ENCODE measurements around the gene MXI1. TPM values are rescaled to one million over a fixed set of nuclear protein-coding genes. Genes with fewer than 3 reads are reported as not detected.
A peak's percentile ranks its signal among the peaks of the same experiment; 100 is the strongest.
"Not testable (repeated sequence)": the region's sequence is repeated elsewhere in the genome, so short reads cannot be mapped to it uniquely, and the experiment has no call there.

The MXI1 gene
- total and polyA plus RNA-seq, 10 donors, result 6.8 to 49.4 (median 19.4) TPM

DNA sequence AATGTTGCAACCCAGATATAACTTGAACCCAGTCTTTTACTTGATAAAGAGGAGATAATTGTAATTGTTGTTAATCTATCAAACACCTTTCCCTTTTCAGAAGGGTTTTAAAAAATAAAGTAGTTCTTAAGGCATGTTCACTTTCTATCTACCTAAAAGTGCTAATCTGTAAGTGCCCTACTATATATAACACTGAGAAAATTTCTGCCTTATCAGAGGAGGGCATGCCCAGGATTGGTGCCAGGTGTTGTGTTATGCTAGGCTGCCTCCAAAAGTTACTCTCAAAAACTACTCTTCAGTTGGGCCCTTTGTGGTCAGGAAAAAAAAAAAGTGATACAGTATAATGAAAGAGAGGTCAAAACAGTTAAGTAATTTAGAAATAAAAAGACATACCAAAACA lies 61.0 kb downstream of the MXI1 start:
- H3K4me1 ChIP-seq, result peaks cover 0 to 39% (median 17%) of the 10 kb centered on the region in 6 donors
- H3K27ac ChIP-seq, result no peak overlapping the region
- H3K9me3 ChIP-seq, result no peaks in the 10 kb centered on the region
- TF ChIP-seq POLR2A (IDR thresholded peaks at IDR 0.05), result no peak
- TF ChIP-seq, protein P1, sequence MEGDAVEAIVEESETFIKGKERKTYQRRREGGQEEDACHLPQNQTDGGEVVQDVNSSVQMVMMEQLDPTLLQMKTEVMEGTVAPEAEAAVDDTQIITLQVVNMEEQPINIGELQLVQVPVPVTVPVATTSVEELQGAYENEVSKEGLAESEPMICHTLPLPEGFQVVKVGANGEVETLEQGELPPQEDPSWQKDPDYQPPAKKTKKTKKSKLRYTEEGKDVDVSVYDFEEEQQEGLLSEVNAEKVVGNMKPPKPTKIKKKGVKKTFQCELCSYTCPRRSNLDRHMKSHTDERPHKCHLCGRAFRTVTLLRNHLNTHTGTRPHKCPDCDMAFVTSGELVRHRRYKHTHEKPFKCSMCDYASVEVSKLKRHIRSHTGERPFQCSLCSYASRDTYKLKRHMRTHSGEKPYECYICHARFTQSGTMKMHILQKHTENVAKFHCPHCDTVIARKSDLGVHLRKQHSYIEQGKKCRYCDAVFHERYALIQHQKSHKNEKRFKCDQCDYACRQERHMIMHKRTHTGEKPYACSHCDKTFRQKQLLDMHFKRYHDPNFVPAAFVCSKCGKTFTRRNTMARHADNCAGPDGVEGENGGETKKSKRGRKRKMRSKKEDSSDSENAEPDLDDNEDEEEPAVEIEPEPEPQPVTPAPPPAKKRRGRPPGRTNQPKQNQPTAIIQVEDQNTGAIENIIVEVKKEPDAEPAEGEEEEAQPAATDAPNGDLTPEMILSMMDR (IDR thresholded peaks at IDR 0.05 in 8 of 11, conservative IDR thresholded peaks at IDR 0.05 in 3 of 11), result no peak
- TF ChIP-seq POLR2AphosphoS5 (IDR thresholded peaks at IDR 0.05), result no peak
- no peaks in the 10 kb centered on the region for H3K36me3 ChIP-seq
- no peaks in the 10 kb centered on the region for H3K27me3 ChIP-seq (replicated peaks in 1 of 7)
- DNase-seq, result no peak
- H3K4me3 ChIP-seq, result no peak overlapping the region
- intact Hi-C loops (cut with DNase I; ENCODE audit: low total_unique reads), result no loop called here

DNA sequence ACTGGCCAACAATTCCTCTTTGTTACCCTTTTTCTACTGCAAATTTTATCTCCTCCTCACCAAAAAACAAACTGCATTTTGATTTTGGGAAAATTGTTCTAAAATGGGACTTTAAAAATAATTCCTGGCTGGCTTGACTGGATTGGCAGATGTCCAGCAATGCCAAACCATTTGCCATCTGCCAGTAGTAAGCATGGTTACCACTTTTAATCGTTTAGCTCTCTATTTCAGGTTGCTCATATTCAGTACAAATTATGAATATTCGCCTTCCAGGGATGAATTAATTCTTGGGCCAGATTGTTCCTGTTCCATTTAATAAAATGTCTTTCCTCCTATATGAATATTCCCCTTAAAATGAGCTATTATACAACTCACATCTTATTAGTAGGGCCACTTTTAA lies 61.6 kb downstream of the MXI1 start:
- Histone ChIP-seq H3K4me3 (peak overlapping the region in 2 of 8 donors; percentile 18 to 38), H3K27me3 (replicated peaks in 1 of 7) (no peaks in the 10 kb centered on the region), H3K9me3 (no peaks in the 10 kb centered on the region), H3K36me3 (no peaks in the 10 kb centered on the region), H3K4me1 (peaks cover 0 to 45% (median 18%) of the 10 kb centered on the region in 6 donors), H3K27ac (peak overlapping the region in 5 of 8 donors; percentile 22 to 62 (median 53))
- no peak for DNase-seq
- TF ChIP-seq POLR2A (IDR thresholded peaks at IDR 0.05) (no peak), POLR2AphosphoS5 (IDR thresholded peaks at IDR 0.05) (no peak)
- TF ChIP-seq, protein P1 (IDR thresholded peaks at IDR 0.05 in 8 of 11, conservative IDR thresholded peaks at IDR 0.05 in 3 of 11), result no peak
- 67 to 74% (median 68%) methylated on average over 2 of the region's 2 CpGs for WGBS, 5 donors
- intact Hi-C loops (cut with DNase I; ENCODE audit: low total_unique reads), result no loop called here

DNA sequence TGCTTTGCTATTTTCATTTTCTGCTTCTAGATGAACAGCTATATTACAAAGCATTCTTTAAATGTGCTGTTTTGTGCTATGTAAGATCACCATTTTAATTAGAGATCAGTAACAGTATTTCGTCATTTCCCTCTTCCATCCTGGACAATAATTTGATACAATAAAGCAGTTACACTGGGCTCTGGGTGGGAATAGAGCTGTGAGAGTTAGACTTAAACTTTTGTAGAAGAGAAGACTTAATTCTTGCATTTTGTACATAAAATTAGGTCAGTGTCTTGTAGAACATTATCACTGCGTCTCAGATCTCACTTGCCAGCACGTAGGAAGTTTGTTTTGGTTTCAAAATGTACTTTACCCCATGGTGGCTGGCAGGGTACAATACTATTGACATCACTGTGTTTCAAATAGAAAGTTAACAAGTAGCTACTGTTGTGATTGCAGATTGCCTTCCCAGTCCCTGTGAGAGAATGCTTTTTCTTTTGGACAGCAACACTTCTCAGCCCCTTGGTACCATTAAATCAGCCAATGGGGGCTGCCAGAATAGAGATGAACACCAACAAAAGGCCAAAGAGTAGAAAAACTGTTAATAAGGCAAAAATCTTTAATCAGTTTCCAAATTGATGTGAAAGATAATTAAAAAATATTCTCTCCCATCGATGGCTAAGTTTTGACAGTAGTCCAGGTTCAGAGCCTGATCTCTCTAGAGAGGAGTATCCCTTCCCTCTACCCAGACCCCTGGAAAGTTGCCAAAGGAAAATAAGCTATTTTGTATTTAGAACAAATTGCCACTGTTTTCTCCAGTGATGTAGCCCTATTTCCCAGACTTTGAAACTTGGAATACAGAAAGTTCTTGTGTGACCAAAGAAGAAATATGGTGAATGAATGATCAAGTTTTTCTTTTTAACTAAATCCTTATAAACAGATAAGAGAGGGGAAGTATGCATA lies 62.2 kb downstream of the MXI1 start:
- intact Hi-C loops (cut with DNase I; ENCODE audit: low total_unique reads), result loop anchor here (10.0 kb wide), 1 partner anchor 385 kb away; no protein-coding TSS in a partner anchor
- Histone ChIP-seq H3K27me3 (replicated peaks in 1 of 7) (no peaks in the 10 kb centered on the region), H3K36me3 (no peaks in the 10 kb centered on the region), H3K4me3 (peak overlapping the region in 2 of 8 donors; percentile 18 to 38), H3K9me3 (no peaks in the 10 kb centered on the region), H3K4me1 (peaks cover 0 to 51% (median 22%) of the 10 kb centered on the region in 6 donors), H3K27ac (peak overlapping the region in 5 of 8 donors; percentile 22 to 62 (median 53))
- TF ChIP-seq POLR2A (IDR thresholded peaks at IDR 0.05), result no peak
- TF ChIP-seq, protein P1 (IDR thresholded peaks at IDR 0.05 in 8 of 11, conservative IDR thresholded peaks at IDR 0.05 in 3 of 11), result no peak
- no peak for TF ChIP-seq POLR2AphosphoS5 (IDR thresholded peaks at IDR 0.05)
- no peak for DNase-seq
- 39 to 49% (median 42%) methylated on average over 4 of the region's 4 CpGs for WGBS, 5 donors

DNA sequence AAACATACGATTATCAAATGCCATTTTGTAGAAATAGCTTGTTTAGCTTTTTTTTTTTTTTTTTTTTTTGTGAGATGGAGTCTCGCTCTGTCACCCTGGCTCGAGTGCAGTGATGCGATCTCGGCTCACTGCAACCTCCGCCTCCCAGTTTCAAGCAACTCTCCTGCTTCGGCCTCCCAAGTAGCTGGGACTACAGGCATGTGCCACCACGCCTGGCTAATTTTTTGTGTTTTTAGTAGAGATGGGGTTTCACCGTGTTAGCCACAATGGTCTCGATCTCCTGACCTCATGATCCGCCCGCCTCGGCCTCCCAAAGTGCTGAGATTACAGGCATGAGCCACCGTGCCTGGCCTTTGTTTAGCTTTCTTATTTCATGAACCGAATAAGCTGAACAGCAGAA lies 65.6 kb downstream of the MXI1 start:
- intact Hi-C loops (cut with DNase I; ENCODE audit: low total_unique reads), result loop anchor here (10.0 kb wide), 1 partner anchor 388 kb away; no protein-coding TSS in a partner anchor
- 80 to 90% (median 89%) methylated on average over 15 of the region's 15 CpGs for WGBS, 5 donors
- not testable (repeated sequence) for DNase-seq

More for the DNA sequence above, 65.6 kb downstream of the MXI1 start:
- H3K27me3 ChIP-seq (replicated peaks in 1 of 7); H3K9me3 ChIP-seq; H3K36me3 ChIP-seq; H3K4me3 ChIP-seq: not testable (repeated sequence)
- Histone ChIP-seq H3K27ac (peak overlapping the region in 1 of 8 donors; percentile 37), H3K4me1 (peaks cover 0 to 49% (median 22%) of the 10 kb centered on the region in 6 donors)
